ENCODE measurements around the gene HOXB1.
"Not testable (repeated sequence)": the region's sequence is repeated elsewhere in the genome, so short reads cannot be mapped to it uniquely, and the experiment has no call there.

DNA sequence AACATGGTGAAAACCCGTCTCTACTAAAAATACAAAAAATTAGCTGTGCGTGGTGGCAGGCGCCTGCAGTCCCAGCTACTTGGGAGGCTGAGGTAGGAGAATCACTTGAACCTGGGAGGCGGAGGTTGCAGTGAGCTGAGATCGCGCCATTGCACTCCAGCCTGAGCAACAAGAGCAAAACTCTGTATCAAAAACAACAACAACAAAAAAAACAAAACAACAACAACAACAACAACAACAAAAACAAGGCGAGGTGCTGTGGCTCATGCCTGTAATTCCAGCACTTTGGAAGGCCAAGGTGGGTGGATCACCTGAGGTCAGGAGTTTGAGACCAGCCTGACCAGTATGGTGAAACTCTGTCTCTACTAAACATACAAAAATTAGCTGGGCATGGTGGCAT, 21.1 kb downstream of the HOXB1 start:
- TF ChIP-seq, protein P1, sequence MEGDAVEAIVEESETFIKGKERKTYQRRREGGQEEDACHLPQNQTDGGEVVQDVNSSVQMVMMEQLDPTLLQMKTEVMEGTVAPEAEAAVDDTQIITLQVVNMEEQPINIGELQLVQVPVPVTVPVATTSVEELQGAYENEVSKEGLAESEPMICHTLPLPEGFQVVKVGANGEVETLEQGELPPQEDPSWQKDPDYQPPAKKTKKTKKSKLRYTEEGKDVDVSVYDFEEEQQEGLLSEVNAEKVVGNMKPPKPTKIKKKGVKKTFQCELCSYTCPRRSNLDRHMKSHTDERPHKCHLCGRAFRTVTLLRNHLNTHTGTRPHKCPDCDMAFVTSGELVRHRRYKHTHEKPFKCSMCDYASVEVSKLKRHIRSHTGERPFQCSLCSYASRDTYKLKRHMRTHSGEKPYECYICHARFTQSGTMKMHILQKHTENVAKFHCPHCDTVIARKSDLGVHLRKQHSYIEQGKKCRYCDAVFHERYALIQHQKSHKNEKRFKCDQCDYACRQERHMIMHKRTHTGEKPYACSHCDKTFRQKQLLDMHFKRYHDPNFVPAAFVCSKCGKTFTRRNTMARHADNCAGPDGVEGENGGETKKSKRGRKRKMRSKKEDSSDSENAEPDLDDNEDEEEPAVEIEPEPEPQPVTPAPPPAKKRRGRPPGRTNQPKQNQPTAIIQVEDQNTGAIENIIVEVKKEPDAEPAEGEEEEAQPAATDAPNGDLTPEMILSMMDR (conservative IDR thresholded peaks at IDR 0.05): not testable (repeated sequence)
- TF ChIP-seq EZH2 (IDR thresholded peaks at IDR 0.05; ENCODE audit: low read depth): not testable (repeated sequence)

All from PC-9 (cell line).